H1 (cell line): ENCODE measurements around the gene PFKFB1. TPM values are rescaled to one million over a fixed set of nuclear protein-coding genes. Genes with fewer than 3 reads are reported as not detected.

Source experiments
- CTCF ChIA-PET: fragments of 300-600 bp; sonication (Branson Sonifier 250); formaldehyde crosslinking; loops from one replicate; lab custom pipeline; 2021; ENCODE audit not compliant: partially characterized antibody; lab: Charles Lee
- POLR2A ChIA-PET: fragments of 300-600 bp; sonication (Branson Sonifier 250); formaldehyde crosslinking; loops from one replicate; lab custom pipeline; 2021; ENCODE audit warnings: inconsistent platforms; ENCODE audit not compliant: partially characterized antibody; lab: Charles Lee
- DNase-seq, 2 experiments: peaks; one replicate each; pipeline versions ENCODE4 v3.0.0 to v3.0.0-alpha.2; 2010 to 2022; ENCODE audit warnings: low spot score in 2 of 2, low read depth in 1 of 2, mixed read lengths in 1 of 2
- FAIRE-seq: peaks from 2 replicates; lab custom pipeline; 2011; peaks lifted over from hg19 to GRCh38; lab: Jason Lieb, UNC
- H2AFZ ChIP-seq: 2 replicates; pipeline ENCODE4 v1.8.1; 2012; ENCODE audit warnings: low read length, inconsistent platforms
- H2AK5ac ChIP-seq: 2 replicates; pipeline ENCODE4 v1.6.1; 2013; ENCODE audit warnings: low read depth, low read length
- H2BK120ac ChIP-seq: replicated peaks from 2 replicates; pipeline ENCODE3; 2013; ENCODE audit warnings: low read depth, low read length, inconsistent platforms
- H2BK12ac ChIP-seq: 2 replicates; pipeline ENCODE4 v1.6.1; 2013; ENCODE audit warnings: low read depth, low read length
- H2BK15ac ChIP-seq: 2 replicates; pipeline ENCODE4 v1.6.1; 2013; ENCODE audit warnings: low read length
- H2BK20ac ChIP-seq: 2 replicates; pipeline ENCODE4 v1.6.1; 2013; ENCODE audit warnings: low read length
- H2BK5ac ChIP-seq: 2 replicates; pipeline ENCODE4 v1.6.1; 2013; ENCODE audit warnings: low read depth, low read length
- H3K14ac ChIP-seq: 2 replicates; pipeline ENCODE4 v1.6.1; 2013; ENCODE audit warnings: inconsistent platforms; ENCODE audit not compliant: insufficient read length
- H3K18ac ChIP-seq: 2 replicates; pipeline ENCODE4 v1.6.1; 2013; ENCODE audit warnings: low read length; ENCODE audit errors: extremely low read depth
- H3K23ac ChIP-seq: 2 replicates; pipeline ENCODE4 v1.6.1; 2013; ENCODE audit warnings: inconsistent platforms; ENCODE audit not compliant: insufficient read length
- H3K23me2 ChIP-seq: 2 replicates; pipeline ENCODE4 v1.6.1; 2013; ENCODE audit warnings: low read depth, low read length
- H3K27ac ChIP-seq: 2 replicates; pipeline ENCODE4 v1.6.1; 2011; ENCODE audit warnings: low read depth, low read length, inconsistent platforms
- H3K27me3 ChIP-seq, 4 experiments: replicated peaks in 1 of 4; 1 replicate in 1 of 4; 2 replicates in 3 of 4; pipeline versions ENCODE4 v1.6.1 to v1.8.1; 2011 to 2013; ENCODE audit warnings: low read length in 3 of 4, mild to moderate bottlenecking in 3 of 4, inconsistent platforms in 2 of 4, mixed read lengths in 2 of 4, moderate library complexity in 1 of 4; ENCODE audit not compliant: control insufficient read depth in 3 of 4, insufficient read depth in 3 of 4; ENCODE audit errors: extremely low read depth in 1 of 4
- H3K36me3 ChIP-seq, 4 experiments: 2 replicates each; pipeline versions ENCODE4 v1.6.1 to v1.8.1; 2011 to 2013; ENCODE audit warnings: mild to moderate bottlenecking in 4 of 4, low read length in 3 of 4, moderate library complexity in 2 of 4, control low read depth in 1 of 4, inconsistent platforms in 1 of 4; ENCODE audit not compliant: insufficient read depth in 4 of 4, control insufficient read depth in 2 of 4
- H3K4ac ChIP-seq: replicated peaks from 2 replicates; pipeline ENCODE3; 2013; ENCODE audit warnings: low read length, low read depth, mixed read lengths, inconsistent platforms; ENCODE audit not compliant: insufficient read length
- H3K4me1 ChIP-seq, 4 experiments: replicated peaks in 1 of 4; 1 replicate in 1 of 4; 2 replicates in 3 of 4; pipeline versions ENCODE4 v1.6.1 to v1.8.1; 2011 to 2013; ENCODE audit warnings: low read length in 3 of 4, inconsistent platforms in 2 of 4, mixed read lengths in 1 of 4; ENCODE audit not compliant: insufficient read depth in 4 of 4, control insufficient read depth in 3 of 4
- H3K4me2 ChIP-seq, 2 experiments: 2 replicates each; pipeline versions ENCODE4 v1.6.1 to v1.8.1; 2011 to 2013; ENCODE audit warnings: low read depth in 2 of 2, low read length in 2 of 2, control low read depth in 1 of 2, inconsistent platforms in 1 of 2, mild to moderate bottlenecking in 1 of 2; ENCODE audit not compliant: insufficient read depth in 1 of 2
- H3K4me3 ChIP-seq, 4 experiments: fragments of 200-600, 300-600 bp in 1 of 4; sonication (generic), shearing (Covaris generic), sonication (Bioruptor Twin) in 1 of 4; 2 replicates each; pipeline versions ENCODE4 v1.5.1 to v1.8.1; 2011 to 2016; ENCODE audit warnings: low read length in 4 of 4, low read depth in 3 of 4, control low read depth in 2 of 4, inconsistent platforms in 2 of 4, mild to moderate bottlenecking in 2 of 4, mixed read lengths in 1 of 4, moderate library complexity in 1 of 4; ENCODE audit not compliant: insufficient read depth in 2 of 4; ENCODE audit errors: extremely low read depth in 1 of 4
- H3K56ac ChIP-seq: replicated peaks from 2 replicates; pipeline ENCODE3; 2013; ENCODE audit warnings: low read depth, mild to moderate bottlenecking, mixed read lengths, low read length, inconsistent platforms; ENCODE audit not compliant: insufficient read length
- H3K79me1 ChIP-seq: 2 replicates; pipeline ENCODE4 v1.6.1; 2013; ENCODE audit warnings: low read depth, low read length, control low read depth
- H3K79me2 ChIP-seq, 2 experiments: 2 replicates each; pipeline versions ENCODE4 v1.6.1 to v1.8.1; 2012 to 2013; ENCODE audit warnings: low read length in 2 of 2, mild to moderate bottlenecking in 2 of 2, inconsistent platforms in 1 of 2; ENCODE audit not compliant: insufficient read depth in 2 of 2, control insufficient read depth in 1 of 2
- H3K9ac ChIP-seq, 4 experiments: replicated peaks in 1 of 4; 1 replicate in 1 of 4; 2 replicates in 3 of 4; pipeline versions ENCODE4 v1.6.1 to v1.8.1; 2011 to 2013; ENCODE audit warnings: low read depth in 3 of 4, low read length in 3 of 4, control low read depth in 2 of 4, mild to moderate bottlenecking in 2 of 4, moderate library complexity in 2 of 4, inconsistent platforms in 1 of 4; ENCODE audit errors: extremely low read depth in 1 of 4
- H3K9me3 ChIP-seq, 2 experiments: 2 replicates each; pipeline versions ENCODE4 v1.6.1 to v1.8.1; 2012 to 2013; ENCODE audit warnings: mild to moderate bottlenecking in 2 of 2, moderate library complexity in 2 of 2, control low read depth in 1 of 2, inconsistent platforms in 1 of 2, low read depth in 1 of 2, low read length in 1 of 2, mixed read lengths in 1 of 2; ENCODE audit not compliant: insufficient read depth in 2 of 2
- H4K20me1 ChIP-seq, 2 experiments: replicated peaks in 1 of 2; 2 replicates each; pipeline versions ENCODE3 to v1.8.1; 2011 to 2013; ENCODE audit warnings: inconsistent platforms in 2 of 2, low read length in 2 of 2, mild to moderate bottlenecking in 1 of 2; ENCODE audit not compliant: insufficient read depth in 2 of 2, control insufficient read depth in 1 of 2
- H4K5ac ChIP-seq: 2 replicates; pipeline ENCODE4 v1.6.1; 2013; ENCODE audit warnings: low read length, low read depth, mixed read lengths, inconsistent platforms; ENCODE audit not compliant: insufficient read length
- H4K8ac ChIP-seq: 2 replicates; pipeline ENCODE4 v1.8.0; 2013; ENCODE audit warnings: mild to moderate bottlenecking, moderate library complexity, low read length, inconsistent platforms; ENCODE audit not compliant: insufficient read depth; ENCODE audit errors: extremely low read depth
- H4K91ac ChIP-seq: replicated peaks from 2 replicates; pipeline ENCODE3; 2013; ENCODE audit warnings: low read length, mixed read lengths, inconsistent platforms; ENCODE audit not compliant: insufficient read length
- ASH2L ChIP-seq: fragments of 200-600, 300-600 bp; sonication (generic); IDR thresholded peaks from one replicate; pipeline ENCODE4 v1.7.1; 2017; ENCODE audit warnings: low read length
- EZH2 ChIP-seq: fragments of 200-600 bp; sonication (generic); IDR thresholded peaks from 2 replicates; pipeline ENCODE4 v1.7.1; 2012; ENCODE audit warnings: low read depth, mild to moderate bottlenecking, moderate library complexity, low read length, inconsistent platforms; ENCODE audit not compliant: severe bottlenecking
- JUND ChIP-seq: IDR thresholded peaks from 2 replicates; pipeline ENCODE4 v1.6.1; 2011; ENCODE audit warnings: mild to moderate bottlenecking, improper control_type of control experiment, low read length
- KDM4A ChIP-seq: IDR thresholded peaks from one replicate; pipeline ENCODE4 v1.7.1; 2012; ENCODE audit warnings: low read depth, mild to moderate bottlenecking, moderate library complexity, low read length, inconsistent platforms; ENCODE audit not compliant: severe bottlenecking
- NRF1 ChIP-seq: IDR thresholded peaks from 2 replicates; pipeline ENCODE4 v1.6.1; 2011; ENCODE audit warnings: mild to moderate bottlenecking, low read depth, low read length, improper control_type of control experiment
- PHF8 ChIP-seq: fragments of 200-600 bp; sonication (generic); conservative IDR thresholded peaks from 2 replicates; pipeline ENCODE4 v1.7.1; 2012; ENCODE audit warnings: low read depth, mild to moderate bottlenecking, inconsistent platforms, low read length, moderate library complexity
- POLR2A ChIP-seq, 2 experiments: IDR thresholded peaks; 1 replicate in 1 of 2; 2 replicates in 1 of 2; pipeline ENCODE4 v1.6.1; 2011; ENCODE audit warnings: low read depth in 2 of 2, low read length in 2 of 2, mild to moderate bottlenecking in 2 of 2; ENCODE audit errors: control extremely low read depth in 1 of 2
- RFX5 ChIP-seq: IDR thresholded peaks from 2 replicates; pipeline ENCODE4 v1.6.1; 2011; ENCODE audit warnings: low read depth, low read length, improper control_type of control experiment, borderline replicate concordance
- RNF2 ChIP-seq: fragments of 200-900, 300-1000 bp; sonication (generic); IDR thresholded peaks from 2 replicates; pipeline ENCODE4 v1.7.1; 2016; ENCODE audit warnings: borderline replicate concordance, low read depth, mild to moderate bottlenecking, antibody characterized with exemption, low read length; ENCODE audit not compliant: poor library complexity, severe bottlenecking; ENCODE audit errors: missing control alignments
- SIN3A ChIP-seq, 2 experiments: IDR thresholded peaks in 1 of 2; conservative IDR thresholded peaks in 1 of 2; 2 replicates each; pipeline ENCODE4 v1.6.1; 2011 to 2012; ENCODE audit warnings: low read length in 2 of 2, improper control_type of control experiment in 1 of 2, low read depth in 1 of 2, mild to moderate bottlenecking in 1 of 2
- SP2 ChIP-seq: IDR thresholded peaks from 2 replicates; pipeline ENCODE4 v1.6.1; 2012; ENCODE audit warnings: mild to moderate bottlenecking, low read length, inconsistent platforms
- TAF1 ChIP-seq: IDR thresholded peaks from 2 replicates; pipeline ENCODE4 v1.6.1; 2011; ENCODE audit warnings: mild to moderate bottlenecking, low read depth, low read length
- WGBS, 2 experiments: shearing (Covaris generic) in 1 of 2; methylation state at CpG; one replicate each; pipeline versions ENCODE4 v1.1.6 to v1.1.7; 2013 to 2015; ENCODE audit warnings: low lambda C conversion rate in 2 of 2, mixed read lengths in 2 of 2, inconsistent platforms in 1 of 2, low coverage in 1 of 2, missing lambda C conversion rate in 1 of 2; ENCODE audit not compliant: insufficient replicate concordance in 2 of 2, insufficient coverage in 1 of 2, insufficient read length in 1 of 2; ENCODE audit errors: extremely low coverage in 1 of 2, missing lambda C conversion rate in 1 of 2; 5-methylcytosine and 5-hydroxymethylcytosine counted together
- polyA plus RNA-seq, 7 experiments: library from polyadenylated mRNA; depleted of rRNA in 3 of 7; stranded (reverse) in 5 of 7; unstranded in 2 of 7; fragments of >200 nt in 5 of 7; fragments of 200-250 nt in 2 of 7; gene quantifications; 1 replicate in 5 of 7; 2 replicates in 1 of 7; 4 replicates in 1 of 7; pipeline versions ENCODE4 v1.2.1 to v1.2.3, GENCODE V29; 2011 to 2013; ENCODE audit warnings: missing spikeins in 2 of 7, mixed read lengths in 2 of 7
- total RNA-seq: library from RNA; stranded (reverse); fragmentation: NEBNext Ultra II Directional; extraction: Animal tissue kit (Norgen Biotek cat#: 25700); gene quantifications from 2 replicates; pipeline ENCODE4 v1.2.1, GENCODE V29; 2021
- TF ChIP-seq, protein P1 (sequence below): IDR thresholded peaks from 2 replicates; pipeline ENCODE4 v1.6.1; 2011; ENCODE audit warnings: low read depth, mild to moderate bottlenecking, low read length; ENCODE audit not compliant: insufficient read depth

The PFKFB1 gene
- total and polyA plus RNA-seq, 2 of the 8 experiments (the other 6 are each of a cell fraction or from before 2014, with no cell fraction given) = 0.26 to 0.30 TPM

- no peak overlapping the region for H3K56ac ChIP-seq
- no peak overlapping the region for H3K4ac ChIP-seq
- CTCF ChIA-PET = interaction anchor here (0.6 kb wide), 1 partner anchor 204 kb away, joined by 3 read pairs; no protein-coding TSS in a partner anchor
- H2BK20ac ChIP-seq = no peak overlapping the region
- H3K9me3 ChIP-seq = no peaks in the 10 kb centered on the region
- H2AFZ ChIP-seq = no peak overlapping the region
- no peak overlapping the region for H3K4me3 ChIP-seq
- H3K9ac ChIP-seq = no peak overlapping the region
- H3K27ac ChIP-seq = no peak overlapping the region
- POLR2A ChIA-PET = interaction anchor here (1.0 kb wide), 1 partner anchor 78 kb away, joined by 7 read pairs; the partner anchor contains the start of gene APEX2
- 88% methylated on average over 2 of the region's 3 CpGs; no CpG with 5 or more reads in 1 of the 2 experiments for WGBS, 2 experiments
- H2AK5ac ChIP-seq = no peak overlapping the region
- H2BK120ac ChIP-seq = no peak overlapping the region
- peak overlapping the region in 1 of 2 experiments; percentile 74; a peak in 2 of 4 replicates for H3K4me2 ChIP-seq
- no peak overlapping the region for H3K23ac ChIP-seq
- H2BK12ac ChIP-seq = no peak overlapping the region
- no peak overlapping the region for H4K91ac ChIP-seq
- no peak overlapping the region for H2BK5ac ChIP-seq
- H4K20me1 ChIP-seq = no peaks in the 10 kb centered on the region
- no peak overlapping the region for H2BK15ac ChIP-seq
- DNase-seq (no peak), FAIRE-seq (no peak)
- no peaks in the 10 kb centered on the region; the same call in 1 of the 2 replicates for H3K23me2 ChIP-seq
- H3K36me3 ChIP-seq = peaks cover 0 to 39% (median 22%) of the 10 kb centered on the region in 4 experiments; a peak in 6 of 8 replicates
- no peak for TF ChIP-seq NRF1
- no peak for TF ChIP-seq SP2
- no peak for TF ChIP-seq EZH2
- no peak for TF ChIP-seq PHF8
- no peak for TF ChIP-seq KDM4A
- no peak for TF ChIP-seq ASH2L
- TF ChIP-seq POLR2A (IDR thresholded peaks at IDR 0.05; ENCODE audit: control extremely low read depth in 1 of 2, low read depth in 2 of 2, low read length in 2 of 2) = no peak
- no peak for TF ChIP-seq JUND
- TF ChIP-seq, protein P1, sequence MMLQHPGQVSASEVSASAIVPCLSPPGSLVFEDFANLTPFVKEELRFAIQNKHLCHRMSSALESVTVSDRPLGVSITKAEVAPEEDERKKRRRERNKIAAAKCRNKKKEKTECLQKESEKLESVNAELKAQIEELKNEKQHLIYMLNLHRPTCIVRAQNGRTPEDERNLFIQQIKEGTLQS = no peak
- TF ChIP-seq TAF1 = no peak
- no peak for TF ChIP-seq SIN3A (conservative IDR thresholded peaks at IDR 0.05 in 1 of 2, IDR thresholded peaks at IDR 0.05 in 1 of 2; ENCODE audit: low read depth in 1 of 2, low read length in 2 of 2)
- TF ChIP-seq RFX5 = no peak
- no peak for TF ChIP-seq RNF2
- H3K18ac ChIP-seq = no peak overlapping the region
- no peaks in the 10 kb centered on the region for H3K4me1 ChIP-seq
- H3K79me1 ChIP-seq = no peaks in the 10 kb centered on the region; the same call in 1 of the 2 replicates
- no peak overlapping the region for H4K5ac ChIP-seq
- no peaks in the 10 kb centered on the region for H3K27me3 ChIP-seq
- no peak overlapping the region for H3K14ac ChIP-seq
- H3K79me2 ChIP-seq = peaks cover 0 to 8% of the 10 kb centered on the region in 2 experiments; a peak in 1 of 4 replicates
- H4K8ac ChIP-seq = no peak overlapping the region
These were observed 71.4 kb downstream of the PFKFB1 start for GRCh38 chrX:54922547-54922946.
